22Rv1 (cell line): Measurements from ENCODE around the gene FN1.

Experiments
- CTCF ChIP-seq: fragments of 450-650 bp; IDR thresholded peaks from 2 replicates; pipeline ENCODE4 v1.5.1; 2017; ENCODE audit warnings: mild to moderate bottlenecking
- ZFX ChIP-seq: fragments of 450-650 bp; IDR thresholded peaks from 2 replicates; pipeline ENCODE4 v1.6.1; 2017; ENCODE audit warnings: antibody characterized with exemption, borderline replicate concordance

DNA sequence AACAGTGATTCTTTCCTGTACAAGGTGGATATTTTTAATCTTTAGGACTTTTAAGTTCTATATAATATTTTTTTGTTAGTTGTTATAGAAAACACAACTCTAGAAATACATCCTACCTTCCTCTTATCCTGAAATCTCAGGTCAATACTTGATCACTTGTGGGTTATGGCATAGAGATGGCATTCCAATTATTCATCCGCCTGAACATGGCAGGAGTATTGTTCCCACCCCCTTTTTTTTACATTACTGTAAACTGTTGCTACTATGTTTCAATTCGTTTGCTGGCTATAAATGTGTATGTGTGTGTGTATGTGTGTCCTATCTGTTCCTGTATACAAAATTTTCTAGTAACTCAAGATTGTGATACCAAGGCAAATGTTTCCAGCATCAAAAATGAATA, 43.3 kb upstream of the FN1 start:
- TF ChIP-seq CTCF (no peak), ZFX (no peak)
